ENCODE results near the gene TNIP1. TPM values are rescaled to one million over a fixed set of nuclear protein-coding genes. Genes with fewer than 3 reads are reported as not detected.

TNIP1 gene
- total RNA-seq, 1 experiment from 2014 or later: 122 TPM

GRCh38 chr5:151051931-151052608 lies 28.8 kb downstream of the TNIP1 start:
- POLR2A ChIA-PET (ENCODE audit: unreplicated experiment): interaction anchor here (0.5 kb wide), 1 partner anchor 62 kb away, joined by 5 read pairs; no protein-coding TSS in a partner anchor
- Histone ChIP-seq H3K4me3 (no peak overlapping the region), H3F3A (ENCODE audit: insufficient read depth, low read depth) (no peaks in the 10 kb centered on the region), H3K9me2 (ENCODE audit: insufficient read depth) (no peaks in the 10 kb centered on the region), H3K4me2 (no peak overlapping the region), H4K20me1 (ENCODE audit: insufficient read depth) (no peaks in the 10 kb centered on the region), H3K27me3 (ENCODE audit: insufficient read depth, low read depth) (no peaks in the 10 kb centered on the region), H3K79me2 (ENCODE audit: low read depth) (no peaks in the 10 kb centered on the region), H3K4me1 (replicated peaks; ENCODE audit: insufficient read depth) (peaks cover 25% of the 10 kb centered on the region), H3K36me3 (ENCODE audit: low read depth) (peaks cover 13% of the 10 kb centered on the region), H3K9me3 (ENCODE audit: insufficient read depth, low read depth) (no peaks in the 10 kb centered on the region), H3K27ac (no peak overlapping the region), H2AFZ (no peak overlapping the region)
- no peak for DNase-seq
- intact Hi-C loops (cut with micrococcal nuclease; ENCODE audit: unreplicated experiment): loop anchor here (1.0 kb wide), 2 partner anchors 63 to 112 kb away; no protein-coding TSS in a partner anchor
- TF ChIP-seq EZH2 (IDR thresholded peaks at IDR 0.05; ENCODE audit: low read depth) (no peak), CTCF (conservative IDR thresholded peaks at IDR 0.05) (no peak; the same call in 1 of the 2 replicates)
- CTCF ChIA-PET: interaction anchor here (0.6 to 4.9 kb wide), 9 partner anchors 31 to 113 kb away, joined by 3 to 48 read pairs (median 3); no protein-coding TSS in a partner anchor
- no TSS peak for BruUV-seq (replicated peaks)

- TF ChIP-seq CTCF (conservative IDR thresholded peaks at IDR 0.05): peak; percentile 92
- no peak for TF ChIP-seq EZH2 (IDR thresholded peaks at IDR 0.05; ENCODE audit: low read depth)
- ChIA-PET POLR2A (ENCODE audit: unreplicated experiment) (interaction anchor here (0.5 kb wide), 2 partner anchors 63 to 596 kb away, joined by 5 to 52 read pairs; no protein-coding TSS in a partner anchor), CTCF (interaction anchor here (0.6 to 4.9 kb wide), 13 partner anchors 20 to 643 kb away, joined by 3 to 48 read pairs (median 4); no protein-coding TSS in a partner anchor)
- H2AFZ ChIP-seq: no peak overlapping the region
- peaks cover 25% of the 10 kb centered on the region for H3K4me1 ChIP-seq (replicated peaks; ENCODE audit: insufficient read depth)
- no TSS peak for BruUV-seq (replicated peaks)
- no peaks in the 10 kb centered on the region for H3K9me2 ChIP-seq (ENCODE audit: insufficient read depth)
- H4K20me1 ChIP-seq (ENCODE audit: insufficient read depth): no peaks in the 10 kb centered on the region
- no peak overlapping the region for H3K27ac ChIP-seq
- DNase-seq: peak; percentile 59 to 65
- no peak overlapping the region for H3K4me2 ChIP-seq
- no peaks in the 10 kb centered on the region for H3K27me3 ChIP-seq (ENCODE audit: insufficient read depth, low read depth)
- intact Hi-C loops (cut with micrococcal nuclease; ENCODE audit: unreplicated experiment): loop anchor here (1.0 kb wide), 2 partner anchors 64 to 113 kb away; no protein-coding TSS in a partner anchor
- no peaks in the 10 kb centered on the region for H3K79me2 ChIP-seq (ENCODE audit: low read depth)
- H3K4me3 ChIP-seq: no peak overlapping the region
- no peaks in the 10 kb centered on the region for H3F3A ChIP-seq (ENCODE audit: insufficient read depth, low read depth)
- H3K36me3 ChIP-seq (ENCODE audit: low read depth): peaks cover 13% of the 10 kb centered on the region
- no peaks in the 10 kb centered on the region for H3K9me3 ChIP-seq (ENCODE audit: insufficient read depth, low read depth)
Measured at GRCh38 chr5:151051066-151051930, 29.5 kb downstream of the TNIP1 start.

GRCh38 chr5:151048526-151048925 lies 32.3 kb downstream of the TNIP1 start:
- Histone ChIP-seq H3K27ac (no peak overlapping the region), H3K4me1 (replicated peaks; ENCODE audit: insufficient read depth) (peaks cover under 1% of the 10 kb centered on the region; the same call in 1 of the 2 replicates), H3F3A (ENCODE audit: insufficient read depth, low read depth) (peaks cover 5% of the 10 kb centered on the region), H4K20me1 (ENCODE audit: insufficient read depth) (no peaks in the 10 kb centered on the region), H3K9me3 (ENCODE audit: insufficient read depth, low read depth) (no peaks in the 10 kb centered on the region), H2AFZ (no peak overlapping the region), H3K4me3 (no peak overlapping the region), H3K9me2 (ENCODE audit: insufficient read depth) (no peaks in the 10 kb centered on the region), H3K4me2 (no peak overlapping the region), H3K79me2 (ENCODE audit: low read depth) (no peaks in the 10 kb centered on the region), H3K36me3 (ENCODE audit: low read depth) (peaks cover 13% of the 10 kb centered on the region), H3K27me3 (ENCODE audit: insufficient read depth, low read depth) (no peaks in the 10 kb centered on the region)
- POLR2A ChIA-PET (ENCODE audit: unreplicated experiment): interaction anchor here (0.6 kb wide), 2 partner anchors 196 to 220 kb away, joined by 3 read pairs; no protein-coding TSS in a partner anchor
- no TSS peak for BruUV-seq (replicated peaks)
- DNase-seq: no peak
- intact Hi-C loops (cut with micrococcal nuclease; ENCODE audit: unreplicated experiment): loop anchor here (2.0 kb wide), 1 partner anchor 46 kb away; no protein-coding TSS in a partner anchor
- CTCF ChIA-PET: interaction anchor here (1.3 to 4.9 kb wide), 2 partner anchors 46 to 67 kb away, joined by 4 to 48 read pairs; no protein-coding TSS in a partner anchor
- TF ChIP-seq EZH2 (IDR thresholded peaks at IDR 0.05; ENCODE audit: low read depth): no peak
- TF ChIP-seq CTCF (conservative IDR thresholded peaks at IDR 0.05): no peak; the same call in 1 of the 2 replicates
